Brain microvascular endothelial cell (primary cell): ENCODE results near the gene IMMP2L.
"Not testable (repeated sequence)": the region's sequence is repeated elsewhere in the genome, so short reads cannot be mapped to it uniquely, and the experiment has no call there.

Source experiments
- DNase-seq: peaks from one replicate; pipeline ENCODE4 v3.0.0-alpha.2; 2020
- H3K27ac ChIP-seq: fragments of 250-450 bp; sonication (Bioruptor Pico); 2 replicates; pipeline ENCODE4 v1.5.1; 2020; ENCODE audit warnings: mild to moderate bottlenecking, moderate library complexity
- H3K27me3 ChIP-seq: fragments of 250-450 bp; sonication (Bioruptor Pico); replicated peaks from 2 replicates; pipeline ENCODE4 v1.5.1; 2020; ENCODE audit warnings: mild to moderate bottlenecking
- H3K36me3 ChIP-seq: fragments of 250-450 bp; sonication (Bioruptor Pico); replicated peaks from 2 replicates; pipeline ENCODE4 v1.5.1; 2020; ENCODE audit warnings: mild to moderate bottlenecking
- H3K4me3 ChIP-seq: 2 replicates; pipeline ENCODE4 v1.5.1; 2011; ENCODE audit warnings: low read depth, mild to moderate bottlenecking, control low read depth, low read length, moderate library complexity
- CTCF ChIP-seq: IDR thresholded peaks from 2 replicates; pipeline ENCODE4 v1.5.1; 2011; ENCODE audit warnings: low read depth, mild to moderate bottlenecking, moderate library complexity, low read length, control low read depth, inconsistent platforms; ENCODE audit errors: missing control alignments
- in situ Hi-C: cut with HindIII; loops from 2 replicates; pipeline ENCODE4 v1.10.0; 2017; ENCODE audit warnings: low sequenced_read_pairs, low pct_ligation_motif_present

IMMP2L gene

GRCh38 chr7:111509288-111509687, 53.0 kb downstream of the IMMP2L start:
- TF ChIP-seq CTCF: no peak
- no peaks in the 10 kb centered on the region for H3K27me3 ChIP-seq
- no peak overlapping the region for H3K27ac ChIP-seq
- no peaks in the 10 kb centered on the region for H3K36me3 ChIP-seq
- in situ Hi-C loops: no loop called here
- DNase-seq: no peak
- H3K4me3 ChIP-seq: no peak overlapping the region

GRCh38 chr7:111508387-111508786, 53.9 kb downstream of the IMMP2L start:
- Histone ChIP-seq H3K27ac (no peak overlapping the region), H3K36me3 (no peaks in the 10 kb centered on the region), H3K27me3 (no peaks in the 10 kb centered on the region), H3K4me3 (no peak overlapping the region)
- DNase-seq: no peak
- in situ Hi-C loops: no loop called here
- no peak for TF ChIP-seq CTCF

DNA sequence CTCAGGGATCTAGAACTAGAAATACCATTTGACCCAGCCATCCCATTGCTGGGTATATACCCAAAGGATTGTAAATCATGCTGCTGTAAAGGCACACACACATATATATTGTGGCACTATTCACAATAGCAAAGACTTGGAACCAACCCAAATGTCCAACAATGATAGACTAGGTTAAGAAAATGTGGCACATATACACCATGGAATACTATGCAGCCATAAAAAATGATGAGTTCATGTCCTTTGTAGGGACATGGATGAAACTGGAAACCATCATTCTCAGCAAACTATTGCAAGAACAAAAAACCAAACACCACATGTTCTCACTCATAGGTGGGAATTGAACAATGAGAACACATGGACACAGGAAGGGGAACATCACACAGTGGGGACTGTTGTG, 56.9 kb downstream of the IMMP2L start:
- H3K27me3 ChIP-seq, in situ Hi-C loops, H3K4me3 ChIP-seq, H3K27ac ChIP-seq, DNase-seq, H3K36me3 ChIP-seq: not testable (repeated sequence)

DNA sequence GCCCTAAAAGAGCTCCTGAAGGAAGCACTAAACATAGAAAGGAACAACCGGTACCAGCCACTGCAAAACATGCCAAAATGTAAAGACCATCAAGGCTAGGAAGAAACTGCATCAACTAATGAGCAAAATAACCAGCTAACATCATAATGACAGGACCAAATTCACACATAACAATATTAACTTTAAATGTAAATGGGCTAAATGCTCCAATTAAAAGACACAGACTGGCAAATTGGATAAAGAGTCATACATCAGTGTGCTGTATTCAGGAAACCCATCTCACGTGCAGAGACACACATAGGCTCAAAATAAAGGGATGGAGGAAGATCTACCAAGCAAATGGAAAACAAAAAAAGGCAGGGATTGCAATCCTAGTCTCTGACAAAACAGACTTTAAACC, 60.5 kb downstream of the IMMP2L start:
- DNase-seq, H3K27ac ChIP-seq, H3K27me3 ChIP-seq, H3K36me3 ChIP-seq, H3K4me3 ChIP-seq, in situ Hi-C loops: not testable (repeated sequence)

DNA sequence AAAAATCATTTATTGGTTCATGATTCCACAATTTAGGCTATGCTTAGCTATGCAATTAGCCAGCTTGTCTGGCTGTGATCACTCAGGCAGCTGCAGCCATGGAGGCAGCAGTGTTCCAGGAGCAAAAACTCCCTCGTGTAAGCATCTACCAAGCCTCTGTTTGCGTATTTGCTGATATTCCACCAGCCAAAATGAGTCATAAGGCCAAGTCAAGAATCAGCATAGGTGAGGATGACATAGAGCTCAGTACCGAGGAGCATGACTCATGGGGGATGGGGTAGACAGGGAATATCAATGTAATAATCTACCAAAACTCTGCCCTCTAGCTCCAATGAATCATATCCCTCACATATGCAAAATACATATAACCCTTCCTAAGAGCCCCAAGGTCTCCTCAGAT, 63.3 kb downstream of the IMMP2L start:
- no peaks in the 10 kb centered on the region for H3K36me3 ChIP-seq
- TF ChIP-seq CTCF: no peak
- no peak overlapping the region for H3K27ac ChIP-seq
- peak; percentile 89 for DNase-seq
- no peaks in the 10 kb centered on the region for H3K27me3 ChIP-seq
- no peak overlapping the region for H3K4me3 ChIP-seq
- in situ Hi-C loops: no loop called here

DNA sequence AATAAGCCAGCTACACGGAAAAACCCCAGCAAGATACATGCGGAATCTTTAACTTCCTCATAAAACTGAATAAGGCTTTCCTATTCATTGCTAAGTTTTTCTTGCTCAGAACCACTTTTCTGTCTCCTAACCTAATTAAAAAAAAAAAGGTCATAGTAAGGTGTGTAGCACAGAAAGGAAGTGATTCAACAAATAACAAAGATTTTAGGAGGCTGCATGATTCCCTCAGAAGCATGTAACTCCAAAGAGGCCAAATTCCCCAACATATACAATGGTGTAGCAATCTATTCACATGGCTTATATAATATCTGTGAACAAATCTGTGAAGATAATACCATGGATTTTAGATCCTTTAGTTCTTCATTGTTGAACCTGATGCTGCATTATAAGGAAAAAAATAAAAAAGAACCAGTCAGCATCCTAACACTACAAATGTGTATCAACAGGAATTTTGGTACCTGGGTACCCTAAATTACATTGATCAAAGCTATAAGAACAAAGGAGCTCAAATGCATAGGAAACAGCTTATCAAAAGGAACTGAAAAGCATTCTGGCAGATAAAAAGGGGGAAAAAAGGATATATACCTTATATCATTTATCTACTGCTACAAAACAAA, 63.8 kb downstream of the IMMP2L start:
- H3K27ac ChIP-seq: no peak overlapping the region
- no peaks in the 10 kb centered on the region for H3K27me3 ChIP-seq
- H3K4me3 ChIP-seq: no peak overlapping the region
- in situ Hi-C loops: no loop called here
- TF ChIP-seq CTCF: no peak
- H3K36me3 ChIP-seq: no peaks in the 10 kb centered on the region
- no peak for DNase-seq

DNA sequence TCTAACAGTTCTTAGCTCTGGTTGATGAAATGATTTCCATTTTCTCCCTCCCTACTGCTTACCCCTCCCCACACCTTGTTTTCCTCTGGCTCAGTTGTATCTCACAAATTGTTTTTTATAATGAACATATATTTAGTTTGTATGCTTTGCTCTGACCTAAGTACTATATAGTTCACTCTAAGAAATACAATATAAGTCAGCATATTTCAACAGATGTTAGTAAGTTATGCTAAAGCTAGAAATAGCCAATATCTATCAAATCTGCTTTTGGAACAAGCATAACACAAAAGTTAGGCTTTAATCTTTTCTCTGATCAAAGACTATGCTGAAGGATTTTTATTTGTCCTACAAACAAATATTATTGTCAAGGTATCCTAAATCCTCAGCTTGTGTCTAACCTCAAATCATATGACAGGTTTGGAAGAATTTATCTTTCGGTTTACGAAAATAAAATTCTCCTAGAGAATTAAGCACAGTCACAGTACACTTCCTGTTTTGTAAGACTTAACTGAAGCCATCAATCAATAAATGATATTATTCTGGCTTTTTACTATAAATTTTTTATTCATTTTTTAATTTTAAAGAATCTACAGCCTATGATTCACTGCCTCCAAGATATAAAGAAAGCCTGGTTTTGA, 67.0 kb downstream of the IMMP2L start:
- H3K4me3 ChIP-seq: no peak overlapping the region
- in situ Hi-C loops: no loop called here
- no peaks in the 10 kb centered on the region for H3K36me3 ChIP-seq
- DNase-seq: no peak
- no peaks in the 10 kb centered on the region for H3K27me3 ChIP-seq
- no peak overlapping the region for H3K27ac ChIP-seq
- no peak for TF ChIP-seq CTCF
